ENCODE results near the gene NDUFS8. TPM values are rescaled to one million over a fixed set of nuclear protein-coding genes. Genes with fewer than 3 reads are reported as not detected.

The NDUFS8 gene
- total and polyA plus RNA-seq, 2 of the 13 experiments (the other 11 are each of a cell fraction or from before 2014, with no cell fraction given): 96.7 to 158 TPM

DNA sequence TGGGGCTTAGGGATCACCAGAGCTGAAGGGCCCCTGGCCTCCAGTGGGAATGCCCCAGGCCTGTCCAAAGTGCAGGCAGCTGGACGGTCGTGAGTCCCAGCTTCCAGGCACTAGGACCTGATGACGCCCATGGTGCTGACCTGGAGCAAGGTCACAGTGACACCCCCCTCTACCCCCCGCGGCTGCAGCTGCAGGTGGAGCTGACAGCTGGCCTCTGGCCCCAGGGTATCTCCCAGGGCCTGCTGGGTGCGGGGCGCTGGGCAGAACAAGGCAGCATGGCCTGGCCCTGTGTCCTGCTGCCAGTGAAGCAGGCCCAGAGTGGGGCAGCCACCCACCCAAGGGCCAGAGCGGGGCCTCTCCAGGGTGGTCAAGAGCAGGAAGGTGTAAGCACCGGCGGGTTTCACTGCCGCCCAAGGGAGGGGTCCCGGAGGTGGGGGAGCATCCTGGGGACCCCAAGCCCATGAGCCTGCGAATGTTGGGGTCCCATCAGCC lies 7.8 kb downstream of the NDUFS8 start (continued):
- TF ChIP-seq, protein P1, sequence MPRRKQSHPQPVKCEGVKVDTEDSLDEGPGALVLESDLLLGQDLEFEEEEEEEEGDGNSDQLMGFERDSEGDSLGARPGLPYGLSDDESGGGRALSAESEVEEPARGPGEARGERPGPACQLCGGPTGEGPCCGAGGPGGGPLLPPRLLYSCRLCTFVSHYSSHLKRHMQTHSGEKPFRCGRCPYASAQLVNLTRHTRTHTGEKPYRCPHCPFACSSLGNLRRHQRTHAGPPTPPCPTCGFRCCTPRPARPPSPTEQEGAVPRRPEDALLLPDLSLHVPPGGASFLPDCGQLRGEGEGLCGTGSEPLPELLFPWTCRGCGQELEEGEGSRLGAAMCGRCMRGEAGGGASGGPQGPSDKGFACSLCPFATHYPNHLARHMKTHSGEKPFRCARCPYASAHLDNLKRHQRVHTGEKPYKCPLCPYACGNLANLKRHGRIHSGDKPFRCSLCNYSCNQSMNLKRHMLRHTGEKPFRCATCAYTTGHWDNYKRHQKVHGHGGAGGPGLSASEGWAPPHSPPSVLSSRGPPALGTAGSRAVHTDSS (CRISPR knock-in tag; conservative IDR thresholded peaks at IDR 0.05): no peak
- TF ChIP-seq HOXA3 (CRISPR knock-in tag; IDR thresholded peaks at IDR 0.05) (peak; percentile 91), JUNB (CRISPR knock-in tag; IDR thresholded peaks at IDR 0.05; ENCODE audit: borderline replicate concordance) (no peak), ZNF24 (IDR thresholded peaks at IDR 0.05) (no peak), PRPF4 (IDR thresholded peaks at IDR 0.05; ENCODE audit: low read depth, low read length, poor library complexity, severe bottlenecking) (no peak), IKZF1 (IDR thresholded peaks at IDR 0.05) (no peak), ZBTB7B (CRISPR knock-in tag; IDR thresholded peaks at IDR 0.05) (no peak; the same call in 1 of the 2 replicates), TSC22D2 (CRISPR knock-in tag; IDR thresholded peaks at IDR 0.05; ENCODE audit: borderline replicate concordance) (no peak; the same call in 1 of the 2 replicates), PRMT3 (CRISPR knock-in tag; IDR thresholded peaks at IDR 0.05; ENCODE audit: borderline replicate concordance, low read depth) (0 out of 2 replicates have a peak, but pooled peaks have one; percentile 75), FIP1L1 (IDR thresholded peaks at IDR 0.05; ENCODE audit: borderline replicate concordance, insufficient read depth, low read depth, low read length) (no peak), MLLT10 (CRISPR knock-in tag; IDR thresholded peaks at IDR 0.05) (no peak)
- TF ChIP-seq, protein P2, sequence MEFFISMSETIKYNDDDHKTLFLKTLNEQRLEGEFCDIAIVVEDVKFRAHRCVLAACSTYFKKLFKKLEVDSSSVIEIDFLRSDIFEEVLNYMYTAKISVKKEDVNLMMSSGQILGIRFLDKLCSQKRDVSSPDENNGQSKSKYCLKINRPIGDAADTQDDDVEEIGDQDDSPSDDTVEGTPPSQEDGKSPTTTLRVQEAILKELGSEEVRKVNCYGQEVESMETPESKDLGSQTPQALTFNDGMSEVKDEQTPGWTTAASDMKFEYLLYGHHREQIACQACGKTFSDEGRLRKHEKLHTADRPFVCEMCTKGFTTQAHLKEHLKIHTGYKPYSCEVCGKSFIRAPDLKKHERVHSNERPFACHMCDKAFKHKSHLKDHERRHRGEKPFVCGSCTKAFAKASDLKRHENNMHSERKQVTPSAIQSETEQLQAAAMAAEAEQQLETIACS (CRISPR knock-in tag; IDR thresholded peaks at IDR 0.05): no peak
- TF ChIP-seq, protein P3, sequence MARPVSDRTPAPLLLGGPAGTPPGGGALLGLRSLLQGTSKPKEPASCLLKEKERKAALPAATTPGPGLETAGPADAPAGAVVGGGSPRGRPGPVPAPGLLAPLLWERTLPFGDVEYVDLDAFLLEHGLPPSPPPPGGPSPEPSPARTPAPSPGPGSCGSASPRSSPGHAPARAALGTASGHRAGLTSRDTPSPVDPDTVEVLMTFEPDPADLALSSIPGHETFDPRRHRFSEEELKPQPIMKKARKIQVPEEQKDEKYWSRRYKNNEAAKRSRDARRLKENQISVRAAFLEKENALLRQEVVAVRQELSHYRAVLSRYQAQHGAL (CRISPR knock-in tag; IDR thresholded peaks at IDR 0.05; ENCODE audit: not compliant biosample characterization): no peak
- TF ChIP-seq, protein P4, sequence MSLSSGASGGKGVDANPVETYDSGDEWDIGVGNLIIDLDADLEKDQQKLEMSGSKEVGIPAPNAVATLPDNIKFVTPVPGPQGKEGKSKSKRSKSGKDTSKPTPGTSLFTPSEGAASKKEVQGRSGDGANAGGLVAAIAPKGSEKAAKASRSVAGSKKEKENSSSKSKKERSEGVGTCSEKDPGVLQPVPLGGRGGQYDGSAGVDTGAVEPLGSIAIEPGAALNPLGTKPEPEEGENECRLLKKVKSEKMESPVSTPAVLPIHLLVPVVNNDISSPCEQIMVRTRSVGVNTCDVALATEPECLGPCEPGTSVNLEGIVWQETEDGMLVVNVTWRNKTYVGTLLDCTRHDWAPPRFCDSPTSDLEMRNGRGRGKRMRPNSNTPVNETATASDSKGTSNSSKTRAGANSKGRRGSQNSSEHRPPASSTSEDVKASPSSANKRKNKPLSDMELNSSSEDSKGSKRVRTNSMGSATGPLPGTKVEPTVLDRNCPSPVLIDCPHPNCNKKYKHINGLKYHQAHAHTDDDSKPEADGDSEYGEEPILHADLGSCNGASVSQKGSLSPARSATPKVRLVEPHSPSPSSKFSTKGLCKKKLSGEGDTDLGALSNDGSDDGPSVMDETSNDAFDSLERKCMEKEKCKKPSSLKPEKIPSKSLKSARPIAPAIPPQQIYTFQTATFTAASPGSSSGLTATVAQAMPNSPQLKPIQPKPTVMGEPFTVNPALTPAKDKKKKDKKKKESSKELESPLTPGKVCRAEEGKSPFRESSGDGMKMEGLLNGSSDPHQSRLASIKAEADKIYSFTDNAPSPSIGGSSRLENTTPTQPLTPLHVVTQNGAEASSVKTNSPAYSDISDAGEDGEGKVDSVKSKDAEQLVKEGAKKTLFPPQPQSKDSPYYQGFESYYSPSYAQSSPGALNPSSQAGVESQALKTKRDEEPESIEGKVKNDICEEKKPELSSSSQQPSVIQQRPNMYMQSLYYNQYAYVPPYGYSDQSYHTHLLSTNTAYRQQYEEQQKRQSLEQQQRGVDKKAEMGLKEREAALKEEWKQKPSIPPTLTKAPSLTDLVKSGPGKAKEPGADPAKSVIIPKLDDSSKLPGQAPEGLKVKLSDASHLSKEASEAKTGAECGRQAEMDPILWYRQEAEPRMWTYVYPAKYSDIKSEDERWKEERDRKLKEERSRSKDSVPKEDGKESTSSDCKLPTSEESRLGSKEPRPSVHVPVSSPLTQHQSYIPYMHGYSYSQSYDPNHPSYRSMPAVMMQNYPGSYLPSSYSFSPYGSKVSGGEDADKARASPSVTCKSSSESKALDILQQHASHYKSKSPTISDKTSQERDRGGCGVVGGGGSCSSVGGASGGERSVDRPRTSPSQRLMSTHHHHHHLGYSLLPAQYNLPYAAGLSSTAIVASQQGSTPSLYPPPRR (CRISPR knock-in tag; IDR thresholded peaks at IDR 0.05; ENCODE audit: borderline replicate concordance): peak; percentile 95
- TF ChIP-seq, protein P5, sequence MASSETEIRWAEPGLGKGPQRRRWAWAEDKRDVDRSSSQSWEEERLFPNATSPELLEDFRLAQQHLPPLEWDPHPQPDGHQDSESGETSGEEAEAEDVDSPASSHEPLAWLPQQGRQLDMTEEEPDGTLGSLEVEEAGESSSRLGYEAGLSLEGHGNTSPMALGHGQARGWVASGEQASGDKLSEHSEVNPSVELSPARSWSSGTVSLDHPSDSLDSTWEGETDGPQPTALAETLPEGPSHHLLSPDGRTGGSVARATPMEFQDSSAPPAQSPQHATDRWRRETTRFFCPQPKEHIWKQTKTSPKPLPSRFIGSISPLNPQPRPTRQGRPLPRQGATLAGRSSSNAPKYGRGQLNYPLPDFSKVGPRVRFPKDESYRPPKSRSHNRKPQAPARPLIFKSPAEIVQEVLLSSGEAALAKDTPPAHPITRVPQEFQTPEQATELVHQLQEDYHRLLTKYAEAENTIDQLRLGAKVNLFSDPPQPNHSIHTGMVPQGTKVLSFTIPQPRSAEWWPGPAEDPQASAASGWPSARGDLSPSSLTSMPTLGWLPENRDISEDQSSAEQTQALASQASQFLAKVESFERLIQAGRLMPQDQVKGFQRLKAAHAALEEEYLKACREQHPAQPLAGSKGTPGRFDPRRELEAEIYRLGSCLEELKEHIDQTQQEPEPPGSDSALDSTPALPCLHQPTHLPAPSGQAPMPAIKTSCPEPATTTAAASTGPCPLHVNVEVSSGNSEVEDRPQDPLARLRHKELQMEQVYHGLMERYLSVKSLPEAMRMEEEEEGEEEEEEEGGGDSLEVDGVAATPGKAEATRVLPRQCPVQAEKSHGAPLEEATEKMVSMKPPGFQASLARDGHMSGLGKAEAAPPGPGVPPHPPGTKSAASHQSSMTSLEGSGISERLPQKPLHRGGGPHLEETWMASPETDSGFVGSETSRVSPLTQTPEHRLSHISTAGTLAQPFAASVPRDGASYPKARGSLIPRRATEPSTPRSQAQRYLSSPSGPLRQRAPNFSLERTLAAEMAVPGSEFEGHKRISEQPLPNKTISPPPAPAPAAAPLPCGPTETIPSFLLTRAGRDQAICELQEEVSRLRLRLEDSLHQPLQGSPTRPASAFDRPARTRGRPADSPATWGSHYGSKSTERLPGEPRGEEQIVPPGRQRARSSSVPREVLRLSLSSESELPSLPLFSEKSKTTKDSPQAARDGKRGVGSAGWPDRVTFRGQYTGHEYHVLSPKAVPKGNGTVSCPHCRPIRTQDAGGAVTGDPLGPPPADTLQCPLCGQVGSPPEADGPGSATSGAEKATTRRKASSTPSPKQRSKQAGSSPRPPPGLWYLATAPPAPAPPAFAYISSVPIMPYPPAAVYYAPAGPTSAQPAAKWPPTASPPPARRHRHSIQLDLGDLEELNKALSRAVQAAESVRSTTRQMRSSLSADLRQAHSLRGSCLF (CRISPR knock-in tag; IDR thresholded peaks at IDR 0.05; ENCODE audit: borderline replicate concordance): no peak
